Liver (tissue), 3 donors: Measurements from ENCODE around the gene SNRNP70.

Experiments used
- EGR1 ChIP-seq, 2 donors: IDR thresholded peaks; 2 replicates each; pipeline ENCODE4 v1.6.1; 2016 to 2018; ENCODE audit warnings: antibody characterized with exemption in 2 of 2, low read depth in 2 of 2
- HNF4A ChIP-seq, 2 donors: conservative IDR thresholded peaks; 2 replicates each; pipeline ENCODE4 v1.6.1; 2016; ENCODE audit warnings: antibody characterized with exemption in 2 of 2, mild to moderate bottlenecking in 2 of 2
- SP1 ChIP-seq: IDR thresholded peaks from 2 replicates; pipeline ENCODE4 v1.6.1; 2018; ENCODE audit warnings: antibody characterized with exemption, mild to moderate bottlenecking
- TF ChIP-seq, protein P1 (sequence below): fragments of 150-350 bp; IDR thresholded peaks from 2 replicates; pipeline ENCODE4 v1.5.1; 2017; ENCODE audit warnings: improper control_type of control experiment, low read depth, low read length; ENCODE audit not compliant: missing input control
- TF ChIP-seq, protein P2 (sequence below): IDR thresholded peaks from 2 replicates; pipeline ENCODE4 v1.6.1; 2016; ENCODE audit warnings: antibody characterized with exemption, mild to moderate bottlenecking
- donor health status: healthy.
- donor health status: healthy.

- TF ChIP-seq, protein P1, sequence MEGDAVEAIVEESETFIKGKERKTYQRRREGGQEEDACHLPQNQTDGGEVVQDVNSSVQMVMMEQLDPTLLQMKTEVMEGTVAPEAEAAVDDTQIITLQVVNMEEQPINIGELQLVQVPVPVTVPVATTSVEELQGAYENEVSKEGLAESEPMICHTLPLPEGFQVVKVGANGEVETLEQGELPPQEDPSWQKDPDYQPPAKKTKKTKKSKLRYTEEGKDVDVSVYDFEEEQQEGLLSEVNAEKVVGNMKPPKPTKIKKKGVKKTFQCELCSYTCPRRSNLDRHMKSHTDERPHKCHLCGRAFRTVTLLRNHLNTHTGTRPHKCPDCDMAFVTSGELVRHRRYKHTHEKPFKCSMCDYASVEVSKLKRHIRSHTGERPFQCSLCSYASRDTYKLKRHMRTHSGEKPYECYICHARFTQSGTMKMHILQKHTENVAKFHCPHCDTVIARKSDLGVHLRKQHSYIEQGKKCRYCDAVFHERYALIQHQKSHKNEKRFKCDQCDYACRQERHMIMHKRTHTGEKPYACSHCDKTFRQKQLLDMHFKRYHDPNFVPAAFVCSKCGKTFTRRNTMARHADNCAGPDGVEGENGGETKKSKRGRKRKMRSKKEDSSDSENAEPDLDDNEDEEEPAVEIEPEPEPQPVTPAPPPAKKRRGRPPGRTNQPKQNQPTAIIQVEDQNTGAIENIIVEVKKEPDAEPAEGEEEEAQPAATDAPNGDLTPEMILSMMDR: no peak
- TF ChIP-seq EGR1 (IDR thresholded peaks at IDR 0.05; ENCODE audit: low read depth in 2 of 2): no peak
- TF ChIP-seq SP1: no peak
- TF ChIP-seq, protein P2, sequence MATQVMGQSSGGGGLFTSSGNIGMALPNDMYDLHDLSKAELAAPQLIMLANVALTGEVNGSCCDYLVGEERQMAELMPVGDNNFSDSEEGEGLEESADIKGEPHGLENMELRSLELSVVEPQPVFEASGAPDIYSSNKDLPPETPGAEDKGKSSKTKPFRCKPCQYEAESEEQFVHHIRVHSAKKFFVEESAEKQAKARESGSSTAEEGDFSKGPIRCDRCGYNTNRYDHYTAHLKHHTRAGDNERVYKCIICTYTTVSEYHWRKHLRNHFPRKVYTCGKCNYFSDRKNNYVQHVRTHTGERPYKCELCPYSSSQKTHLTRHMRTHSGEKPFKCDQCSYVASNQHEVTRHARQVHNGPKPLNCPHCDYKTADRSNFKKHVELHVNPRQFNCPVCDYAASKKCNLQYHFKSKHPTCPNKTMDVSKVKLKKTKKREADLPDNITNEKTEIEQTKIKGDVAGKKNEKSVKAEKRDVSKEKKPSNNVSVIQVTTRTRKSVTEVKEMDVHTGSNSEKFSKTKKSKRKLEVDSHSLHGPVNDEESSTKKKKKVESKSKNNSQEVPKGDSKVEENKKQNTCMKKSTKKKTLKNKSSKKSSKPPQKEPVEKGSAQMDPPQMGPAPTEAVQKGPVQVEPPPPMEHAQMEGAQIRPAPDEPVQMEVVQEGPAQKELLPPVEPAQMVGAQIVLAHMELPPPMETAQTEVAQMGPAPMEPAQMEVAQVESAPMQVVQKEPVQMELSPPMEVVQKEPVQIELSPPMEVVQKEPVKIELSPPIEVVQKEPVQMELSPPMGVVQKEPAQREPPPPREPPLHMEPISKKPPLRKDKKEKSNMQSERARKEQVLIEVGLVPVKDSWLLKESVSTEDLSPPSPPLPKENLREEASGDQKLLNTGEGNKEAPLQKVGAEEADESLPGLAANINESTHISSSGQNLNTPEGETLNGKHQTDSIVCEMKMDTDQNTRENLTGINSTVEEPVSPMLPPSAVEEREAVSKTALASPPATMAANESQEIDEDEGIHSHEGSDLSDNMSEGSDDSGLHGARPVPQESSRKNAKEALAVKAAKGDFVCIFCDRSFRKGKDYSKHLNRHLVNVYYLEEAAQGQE: no peak
- TF ChIP-seq HNF4A (conservative IDR thresholded peaks at IDR 0.05): no peak
Observed at GRCh38 chr19:49071860-49072547, 13.2 kb upstream of the SNRNP70 start.
